ENCODE measurements around the gene METTL25B. TPM values are rescaled to one million over a fixed set of nuclear protein-coding genes. Genes with fewer than 3 reads are reported as not detected.
A peak's percentile ranks its signal among the peaks of the same experiment; 100 is the strongest.

Gene METTL25B
- total and polyA plus RNA-seq, 2 experiments from 2014 or later, result 18.3 to 21.1 TPM

- Histone ChIP-seq H4K20me1 (replicated peaks; ENCODE audit: insufficient read depth) (peaks cover 31% of the 10 kb centered on the region), H3F3A (replicated peaks; ENCODE audit: low read depth) (peaks cover 32% of the 10 kb centered on the region; the same call in 1 of the 2 replicates), H3K27ac (ENCODE audit: low read depth) (peak within 1 kb of the TSS; percentile 90), H3K4me3 (peak within 1 kb of the TSS; percentile 96), H3K4me1 (ENCODE audit: insufficient read depth) (peaks cover 28% of the 10 kb centered on the region), H3K27me3 (ENCODE audit: insufficient read depth) (no peaks in the 10 kb centered on the region), H2AFZ (peak within 1 kb of the TSS; percentile 64; the same call in 1 of the 2 replicates), H3K79me2 (replicated peaks; ENCODE audit: insufficient read depth) (peaks cover 56% of the 10 kb centered on the region), H3K36me3 (ENCODE audit: insufficient read depth) (peaks cover 8% of the 10 kb centered on the region), H3K4me2 (peak within 1 kb of the TSS; percentile 95), H3K9me2 (ENCODE audit: insufficient read depth) (no peaks in the 10 kb centered on the region)
- ATAC-seq (peak; percentile 87), DNase-seq (ENCODE audit: low spot score) (peak; percentile 99)
- H3K27me3 Mint-ChIP-seq (ENCODE audit: insufficient read depth, low read depth, poor library complexity), result peaks cover 5% of the 10 kb centered on the region
- H3K36me3 Mint-ChIP-seq (ENCODE audit: low read depth), result peaks cover 15% of the 10 kb centered on the region
- no peak within 1 kb of the TSS; the same call in 2 of the 3 replicates for H3K4me3 Mint-ChIP-seq
- H3K9me3 Mint-ChIP-seq, result no peaks in the 10 kb centered on the region
- H3K4me1 Mint-ChIP-seq, result peaks cover 13% of the 10 kb centered on the region
- TF ChIP-seq REST (IDR thresholded peaks at IDR 0.05; ENCODE audit: unreplicated experiment) (no peak), POLR2AphosphoS5 (IDR thresholded peaks at IDR 0.05; ENCODE audit: low read depth) (peak; percentile 63; the same call in 1 of the 2 replicates), CREB1 (CRISPR knock-in tag; IDR thresholded peaks at IDR 0.05; ENCODE audit: low read depth) (peak; percentile 98), STAT1 (IDR thresholded peaks at IDR 0.05; ENCODE audit: unreplicated experiment) (no peak), ETS1 (IDR thresholded peaks at IDR 0.05) (no peak; the same call in 1 of the 2 replicates), NANOG (IDR thresholded peaks at IDR 0.05; ENCODE audit: borderline replicate concordance) (no peak)
- peak within 1 kb of the TSS; percentile 97 for H3K27ac Mint-ChIP-seq
These were observed 562 bp downstream of the METTL25B start, which contains the start of gene ISG20L2 for GRCh38 chr1:156728599-156729462. Gene ISG20L2 (minus strand): TSS chr1:156728766. CDS start chr1:156727652, 1,114 bp downstream.

DNA sequence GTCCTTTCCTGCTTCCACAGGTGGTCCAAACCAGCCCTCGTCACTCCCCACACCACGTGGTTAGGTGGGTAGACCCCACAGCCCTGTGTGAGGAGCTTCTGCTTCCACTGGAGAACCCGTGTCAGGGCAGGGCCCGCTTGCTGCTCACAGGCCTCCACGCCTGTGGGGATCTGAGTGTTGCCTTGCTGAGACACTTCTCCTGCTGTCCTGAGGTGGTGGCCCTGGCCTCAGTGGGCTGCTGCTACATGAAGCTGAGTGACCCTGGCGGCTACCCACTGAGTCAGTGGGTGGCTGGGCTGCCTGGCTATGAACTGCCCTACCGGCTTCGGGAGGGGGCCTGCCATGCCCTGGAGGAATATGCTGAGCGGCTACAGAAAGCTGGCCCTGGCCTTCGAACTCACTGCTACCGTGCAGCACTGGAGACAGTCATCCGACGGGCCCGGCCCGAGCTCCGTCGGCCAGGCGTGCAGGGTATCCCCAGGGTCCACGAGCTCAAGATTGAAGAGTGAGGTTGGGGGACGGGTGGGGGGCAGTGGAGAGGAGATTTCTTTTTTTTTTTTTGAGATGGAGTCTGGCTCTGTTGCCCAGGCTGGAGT lies 5.8 kb downstream of the METTL25B start:
- Mint-ChIP-seq H3K4me1 (peaks cover 10% of the 10 kb centered on the region), H3K27ac (no peak overlapping the region), H3K9me3 (no peaks in the 10 kb centered on the region), H3K4me3 (no peak overlapping the region), H3K36me3 (ENCODE audit: low read depth) (peaks cover 21% of the 10 kb centered on the region), H3K27me3 (ENCODE audit: insufficient read depth, low read depth, poor library complexity) (peaks cover 8% of the 10 kb centered on the region)
- peaks cover 8% of the 10 kb centered on the region; the same call in 1 of the 2 replicates for H3F3A ChIP-seq (replicated peaks; ENCODE audit: low read depth)
- H3K27ac ChIP-seq (ENCODE audit: low read depth), result no peak overlapping the region
- H3K4me3 ChIP-seq, result no peak overlapping the region
- H3K79me2 ChIP-seq (replicated peaks; ENCODE audit: insufficient read depth), result peaks cover 13% of the 10 kb centered on the region
- peaks cover 3% of the 10 kb centered on the region; the same call in 1 of the 2 replicates for H4K20me1 ChIP-seq (replicated peaks; ENCODE audit: insufficient read depth)
- H3K27me3 ChIP-seq (ENCODE audit: insufficient read depth), result no peaks in the 10 kb centered on the region
- ATAC-seq, result no peak
- H3K36me3 ChIP-seq (ENCODE audit: insufficient read depth), result no peaks in the 10 kb centered on the region
- H3K4me2 ChIP-seq, result no peak overlapping the region
- no peak overlapping the region for H2AFZ ChIP-seq
- no peak for DNase-seq (ENCODE audit: low spot score)
- H3K9me2 ChIP-seq (ENCODE audit: insufficient read depth), result no peaks in the 10 kb centered on the region
- no peaks in the 10 kb centered on the region; the same call in none of the 2 replicates for H3K4me1 ChIP-seq (ENCODE audit: insufficient read depth)
- no peak for TF ChIP-seq EZH2 (IDR thresholded peaks at IDR 0.05; ENCODE audit: low read depth, unreplicated experiment)
- TF ChIP-seq, protein P1, sequence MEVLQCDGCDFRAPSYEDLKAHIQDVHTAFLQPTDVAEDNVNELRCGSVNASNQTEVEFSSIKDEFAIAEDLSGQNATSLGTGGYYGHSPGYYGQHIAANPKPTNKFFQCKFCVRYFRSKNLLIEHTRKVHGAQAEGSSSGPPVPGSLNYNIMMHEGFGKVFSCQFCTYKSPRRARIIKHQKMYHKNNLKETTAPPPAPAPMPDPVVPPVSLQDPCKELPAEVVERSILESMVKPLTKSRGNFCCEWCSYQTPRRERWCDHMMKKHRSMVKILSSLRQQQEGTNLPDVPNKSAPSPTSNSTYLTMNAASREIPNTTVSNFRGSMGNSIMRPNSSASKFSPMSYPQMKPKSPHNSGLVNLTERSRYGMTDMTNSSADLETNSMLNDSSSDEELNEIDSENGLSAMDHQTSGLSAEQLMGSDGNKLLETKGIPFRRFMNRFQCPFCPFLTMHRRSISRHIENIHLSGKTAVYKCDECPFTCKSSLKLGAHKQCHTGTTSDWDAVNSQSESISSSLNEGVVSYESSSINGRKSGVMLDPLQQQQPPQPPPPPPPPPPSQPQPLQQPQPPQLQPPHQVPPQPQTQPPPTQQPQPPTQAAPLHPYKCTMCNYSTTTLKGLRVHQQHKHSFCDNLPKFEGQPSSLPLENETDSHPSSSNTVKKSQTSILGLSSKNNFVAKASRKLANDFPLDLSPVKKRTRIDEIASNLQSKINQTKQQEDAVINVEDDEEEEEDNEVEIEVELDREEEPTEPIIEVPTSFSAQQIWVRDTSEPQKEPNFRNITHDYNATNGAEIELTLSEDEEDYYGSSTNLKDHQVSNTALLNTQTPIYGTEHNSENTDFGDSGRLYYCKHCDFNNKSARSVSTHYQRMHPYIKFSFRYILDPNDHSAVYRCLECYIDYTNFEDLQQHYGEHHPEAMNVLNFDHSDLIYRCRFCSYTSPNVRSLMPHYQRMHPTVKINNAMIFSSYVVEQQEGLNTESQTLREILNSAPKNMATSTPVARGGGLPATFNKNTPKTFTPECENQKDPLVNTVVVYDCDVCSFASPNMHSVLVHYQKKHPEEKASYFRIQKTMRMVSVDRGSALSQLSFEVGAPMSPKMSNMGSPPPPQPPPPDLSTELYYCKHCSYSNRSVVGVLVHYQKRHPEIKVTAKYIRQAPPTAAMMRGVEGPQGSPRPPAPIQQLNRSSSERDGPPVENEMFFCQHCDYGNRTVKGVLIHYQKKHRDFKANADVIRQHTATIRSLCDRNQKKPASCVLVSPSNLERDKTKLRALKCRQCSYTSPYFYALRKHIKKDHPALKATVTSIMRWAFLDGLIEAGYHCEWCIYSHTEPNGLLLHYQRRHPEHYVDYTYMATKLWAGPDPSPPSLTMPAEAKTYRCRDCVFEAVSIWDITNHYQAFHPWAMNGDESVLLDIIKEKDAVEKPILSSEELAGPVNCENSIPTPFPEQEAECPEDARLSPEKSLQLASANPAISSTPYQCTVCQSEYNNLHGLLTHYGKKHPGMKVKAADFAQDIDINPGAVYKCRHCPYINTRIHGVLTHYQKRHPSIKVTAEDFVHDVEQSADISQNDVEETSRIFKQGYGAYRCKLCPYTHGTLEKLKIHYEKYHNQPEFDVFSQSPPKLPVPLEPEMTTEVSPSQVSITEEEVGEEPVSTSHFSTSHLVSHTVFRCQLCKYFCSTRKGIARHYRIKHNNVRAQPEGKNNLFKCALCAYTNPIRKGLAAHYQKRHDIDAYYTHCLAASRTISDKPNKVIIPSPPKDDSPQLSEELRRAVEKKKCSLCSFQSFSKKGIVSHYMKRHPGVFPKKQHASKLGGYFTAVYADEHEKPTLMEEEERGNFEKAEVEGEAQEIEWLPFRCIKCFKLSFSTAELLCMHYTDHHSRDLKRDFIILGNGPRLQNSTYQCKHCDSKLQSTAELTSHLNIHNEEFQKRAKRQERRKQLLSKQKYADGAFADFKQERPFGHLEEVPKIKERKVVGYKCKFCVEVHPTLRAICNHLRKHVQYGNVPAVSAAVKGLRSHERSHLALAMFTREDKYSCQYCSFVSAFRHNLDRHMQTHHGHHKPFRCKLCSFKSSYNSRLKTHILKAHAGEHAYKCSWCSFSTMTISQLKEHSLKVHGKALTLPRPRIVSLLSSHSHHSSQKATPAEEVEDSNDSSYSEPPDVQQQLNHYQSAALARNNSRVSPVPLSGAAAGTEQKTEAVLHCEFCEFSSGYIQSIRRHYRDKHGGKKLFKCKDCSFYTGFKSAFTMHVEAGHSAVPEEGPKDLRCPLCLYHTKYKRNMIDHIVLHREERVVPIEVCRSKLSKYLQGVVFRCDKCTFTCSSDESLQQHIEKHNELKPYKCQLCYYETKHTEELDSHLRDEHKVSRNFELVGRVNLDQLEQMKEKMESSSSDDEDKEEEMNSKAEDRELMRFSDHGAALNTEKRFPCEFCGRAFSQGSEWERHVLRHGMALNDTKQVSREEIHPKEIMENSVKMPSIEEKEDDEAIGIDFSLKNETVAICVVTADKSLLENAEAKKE (CRISPR knock-in tag; IDR thresholded peaks at IDR 0.05), result no peak

Data from GM23338 (cell line).